Activated naive CD4-positive, alpha-beta T cell treated with anti-CD3 and anti-CD28 coated beads, Interleukin-2, amount 50 U/mL, for 72 hours (primary cell): ENCODE results near the gene KRIT1. TPM values are rescaled to one million over a fixed set of nuclear protein-coding genes. Genes with fewer than 3 reads are reported as not detected.
"Not testable (repeated sequence)": the region's sequence is repeated elsewhere in the genome, so short reads cannot be mapped to it uniquely, and the experiment has no call there.

Source experiments
- ATAC-seq, 2 donors: fragments of 150-1000 bp; cut with Tn5 transposase; 2 replicates each; pipeline ENCODE4 v1.10.0; 2021; ENCODE audit warnings: mild to moderate bottlenecking in 2 of 2, moderate library complexity in 2 of 2
- DNase-seq, 2 donors: peaks; one replicate each; pipeline ENCODE4 v3.0.0; 2021 to 2022; ENCODE audit warnings: low spot score in 2 of 2
- H3K27ac Mint-ChIP-seq, 2 donors: one replicate each; pipeline ENCODE4 v1.8.0; 2022; ENCODE audit warnings: mild to moderate bottlenecking in 2 of 2, mixed read lengths in 2 of 2
- H3K36me3 Mint-ChIP-seq, 2 donors: one replicate each; pipeline ENCODE4 v1.8.0; 2022; ENCODE audit warnings: mixed read lengths in 2 of 2
- H3K9me3 Mint-ChIP-seq, 2 donors: one replicate each; pipeline ENCODE4 v1.8.0; 2022; ENCODE audit warnings: mixed read lengths in 2 of 2
- total RNA-seq, 2 donors: library from RNA; stranded (reverse); gene quantifications; one replicate each; pipeline ENCODE4 v1.2.3, GENCODE V29; 2022

Gene KRIT1
- total RNA-seq, 2 donors from 2014 or later: 25.9 to 39.7 TPM

- no peak for ATAC-seq
- peaks cover 0 to 13% of the 10 kb centered on the region in 2 donors for H3K9me3 Mint-ChIP-seq
- no peak for DNase-seq
- peaks cover 13 to 15% of the 10 kb centered on the region in 2 donors for H3K36me3 Mint-ChIP-seq
- no peak overlapping the region for H3K27ac Mint-ChIP-seq
These were observed 13.3 kb upstream of the KRIT1 start for GRCh38 chr7:92259062-92259461.

- DNase-seq (no peak), ATAC-seq (no peak)
- Mint-ChIP-seq H3K36me3 (peaks cover 6 to 21% of the 10 kb centered on the region in 2 donors), H3K9me3 (peaks cover 0 to 13% of the 10 kb centered on the region in 2 donors), H3K27ac (no peak overlapping the region)
These were observed 9.6 kb upstream of the KRIT1 start for GRCh38 chr7:92255308-92255707.

- H3K27ac Mint-ChIP-seq, DNase-seq, H3K9me3 Mint-ChIP-seq, ATAC-seq: not testable (repeated sequence)
- H3K36me3 Mint-ChIP-seq: peaks cover 1 to 21% of the 10 kb centered on the region in 2 donors
These were observed 9.1 kb upstream of the KRIT1 start for GRCh38 chr7:92254800-92255199.

GRCh38 chr7:92253251-92253650 is 7.5 kb upstream of the KRIT1 start:
- H3K36me3 Mint-ChIP-seq: peaks cover 0 to 24% of the 10 kb centered on the region in 2 donors
- H3K27ac Mint-ChIP-seq: no peak overlapping the region
- ATAC-seq (no peak), DNase-seq (no peak)
- H3K9me3 Mint-ChIP-seq: peaks cover 0 to 6% of the 10 kb centered on the region in 2 donors

GRCh38 chr7:92251181-92251580 is 5.5 kb upstream of the KRIT1 start:
- H3K27ac Mint-ChIP-seq: no peak overlapping the region
- peaks cover 0 to 6% of the 10 kb centered on the region in 2 donors for H3K9me3 Mint-ChIP-seq
- DNase-seq (no peak), ATAC-seq (no peak)
- peaks cover 6 to 34% of the 10 kb centered on the region in 2 donors for H3K36me3 Mint-ChIP-seq

GRCh38 chr7:92250603-92251002 is 4.9 kb upstream of the KRIT1 start:
- peaks cover 10 to 36% of the 10 kb centered on the region in 2 donors for H3K36me3 Mint-ChIP-seq
- no peak for ATAC-seq
- H3K27ac Mint-ChIP-seq: no peak overlapping the region
- H3K9me3 Mint-ChIP-seq: peaks cover 0 to 6% of the 10 kb centered on the region in 2 donors
- no peak for DNase-seq

- H3K36me3 Mint-ChIP-seq: peaks cover 19 to 20% of the 10 kb centered on the region in 2 donors
- DNase-seq: peak in 1 of 2 donors; percentile 4
- no peaks in the 10 kb centered on the region for H3K9me3 Mint-ChIP-seq
- H3K27ac Mint-ChIP-seq: peak overlapping the region; percentile 78 to 98
- ATAC-seq: peak; percentile 27 to 50
These were observed 817 bp upstream of the KRIT1 start for GRCh38 chr7:92246360-92247101.

- ATAC-seq (peak; percentile 1 to 19), DNase-seq (peak in 1 of 2 donors; percentile 5)
- no peaks in the 10 kb centered on the region for H3K9me3 Mint-ChIP-seq
- H3K36me3 Mint-ChIP-seq: peaks cover 19 to 20% of the 10 kb centered on the region in 2 donors
- H3K27ac Mint-ChIP-seq: peak overlapping the region; percentile 98 to 100
These were observed 767 bp downstream of the KRIT1 start for GRCh38 chr7:92244808-92245486.

GRCh38 chr7:92242972-92243371 is 2.7 kb downstream of the KRIT1 start:
- DNase-seq (no peak), ATAC-seq (no peak)
- H3K36me3 Mint-ChIP-seq: peaks cover 19 to 20% of the 10 kb centered on the region in 2 donors
- no peaks in the 10 kb centered on the region for H3K9me3 Mint-ChIP-seq
- H3K27ac Mint-ChIP-seq: no peak overlapping the region

- Mint-ChIP-seq H3K36me3 (peaks cover 33 to 40% of the 10 kb centered on the region in 2 donors), H3K27ac (peak overlapping the region in 1 of 2 donors; percentile 22)
These were observed 15.2 kb downstream of the KRIT1 start for GRCh38 chr7:92230547-92230946.

GRCh38 chr7:92228742-92229141 is 17.0 kb downstream of the KRIT1 start:
- no peak for DNase-seq
- no peak for ATAC-seq
- Mint-ChIP-seq H3K27ac (peak overlapping the region in 1 of 2 donors; percentile 47), H3K9me3 (no peaks in the 10 kb centered on the region), H3K36me3 (peaks cover 32 to 42% of the 10 kb centered on the region in 2 donors)

More at GRCh38 chr7:92230547-92230946, 15.2 kb downstream of the KRIT1 start:
- H3K9me3 Mint-ChIP-seq: no peaks in the 10 kb centered on the region
- ATAC-seq: no peak
- no peak for DNase-seq

GRCh38 chr7:92228100-92228499 is 17.6 kb downstream of the KRIT1 start:
- Mint-ChIP-seq H3K27ac (peak overlapping the region; percentile 31 to 47), H3K36me3 (peaks cover 31 to 42% of the 10 kb centered on the region in 2 donors), H3K9me3 (no peaks in the 10 kb centered on the region)
- peak; percentile 34 to 58 for ATAC-seq
- no peak for DNase-seq

- ATAC-seq (no peak), DNase-seq (no peak)
- H3K27ac Mint-ChIP-seq: peak overlapping the region in 1 of 2 donors; percentile 40
- H3K9me3 Mint-ChIP-seq: no peaks in the 10 kb centered on the region
- peaks cover 31 to 42% of the 10 kb centered on the region in 2 donors for H3K36me3 Mint-ChIP-seq
These were observed 18.7 kb downstream of the KRIT1 start for GRCh38 chr7:92226981-92227380.

GRCh38 chr7:92221766-92222165 is 23.9 kb downstream of the KRIT1 start:
- no peaks in the 10 kb centered on the region for H3K9me3 Mint-ChIP-seq
- H3K27ac Mint-ChIP-seq: no peak overlapping the region
- ATAC-seq: no peak
- H3K36me3 Mint-ChIP-seq: peaks cover 19 to 24% of the 10 kb centered on the region in 2 donors
- no peak for DNase-seq

GRCh38 chr7:92206672-92207071 is 39.0 kb downstream of the KRIT1 start:
- no peak for DNase-seq
- Mint-ChIP-seq H3K27ac (no peak overlapping the region), H3K36me3 (peaks cover 47 to 51% of the 10 kb centered on the region in 2 donors), H3K9me3 (peaks cover 17 to 20% of the 10 kb centered on the region in 2 donors)
- no peak for ATAC-seq

GRCh38 chr7:92205987-92206386 is 39.7 kb downstream of the KRIT1 start:
- H3K27ac Mint-ChIP-seq: no peak overlapping the region
- DNase-seq: no peak
- H3K9me3 Mint-ChIP-seq: peaks cover 17 to 20% of the 10 kb centered on the region in 2 donors
- no peak for ATAC-seq
- H3K36me3 Mint-ChIP-seq: peaks cover 42 to 45% of the 10 kb centered on the region in 2 donors

- DNase-seq (no peak), ATAC-seq (no peak)
- no peaks in the 10 kb centered on the region for H3K9me3 Mint-ChIP-seq
- no peak overlapping the region for H3K27ac Mint-ChIP-seq
- peaks cover 8 to 20% of the 10 kb centered on the region in 2 donors for H3K36me3 Mint-ChIP-seq
These were observed 44.9 kb downstream of the KRIT1 start for GRCh38 chr7:92200791-92201190.
